IPS-15b (cell line): ENCODE data around the gene DISC1.

Experiments
- H3K27me3 ChIP-seq: one replicate; pipeline ENCODE4 v1.6.1; 2013; ENCODE audit warnings: low read length; ENCODE audit not compliant: control insufficient read depth, insufficient read depth
- H3K36me3 ChIP-seq: one replicate; pipeline ENCODE4 v1.6.1; 2013; ENCODE audit warnings: low read length; ENCODE audit not compliant: control insufficient read depth, insufficient read depth
- H3K4me1 ChIP-seq: one replicate; pipeline ENCODE4 v1.6.1; 2013; ENCODE audit warnings: mild to moderate bottlenecking, low read length; ENCODE audit not compliant: control insufficient read depth, insufficient read depth
- H3K4me3 ChIP-seq: one replicate; pipeline ENCODE4 v1.5.1; 2013; ENCODE audit warnings: low read depth, low read length
- H3K9ac ChIP-seq: one replicate; pipeline ENCODE4 v1.6.1; 2013; ENCODE audit warnings: low read depth, mild to moderate bottlenecking, low read length
- H3K9me3 ChIP-seq: one replicate; pipeline ENCODE4 v1.6.1; 2013; ENCODE audit warnings: mild to moderate bottlenecking, low read length; ENCODE audit not compliant: control insufficient read depth, insufficient read depth

Gene DISC1

DNA sequence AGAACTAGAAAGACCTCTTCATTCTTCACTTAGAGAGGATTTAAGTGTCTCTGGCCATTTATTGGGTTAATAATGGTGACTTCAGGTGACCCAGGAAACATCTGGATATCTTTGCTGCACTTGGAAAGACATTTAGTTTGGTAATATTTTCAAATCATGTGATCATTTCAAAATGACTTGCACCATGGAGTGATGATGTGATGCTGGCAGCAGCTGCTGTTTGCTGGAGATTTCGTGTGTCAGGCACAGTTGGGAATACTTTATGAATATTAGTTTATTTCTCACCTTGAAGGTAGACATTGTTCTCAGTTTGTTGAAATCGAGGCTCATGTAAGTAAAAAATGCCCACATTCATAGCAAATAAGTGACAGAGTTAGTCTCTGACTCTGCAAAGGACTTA is 236.0 kb downstream of the DISC1 start:
- H3K9ac ChIP-seq: no peak overlapping the region
- H3K4me1 ChIP-seq: no peaks in the 10 kb centered on the region
- no peaks in the 10 kb centered on the region for H3K9me3 ChIP-seq
- H3K27me3 ChIP-seq: no peaks in the 10 kb centered on the region
- no peaks in the 10 kb centered on the region for H3K36me3 ChIP-seq
- no peak overlapping the region for H3K4me3 ChIP-seq

DNA sequence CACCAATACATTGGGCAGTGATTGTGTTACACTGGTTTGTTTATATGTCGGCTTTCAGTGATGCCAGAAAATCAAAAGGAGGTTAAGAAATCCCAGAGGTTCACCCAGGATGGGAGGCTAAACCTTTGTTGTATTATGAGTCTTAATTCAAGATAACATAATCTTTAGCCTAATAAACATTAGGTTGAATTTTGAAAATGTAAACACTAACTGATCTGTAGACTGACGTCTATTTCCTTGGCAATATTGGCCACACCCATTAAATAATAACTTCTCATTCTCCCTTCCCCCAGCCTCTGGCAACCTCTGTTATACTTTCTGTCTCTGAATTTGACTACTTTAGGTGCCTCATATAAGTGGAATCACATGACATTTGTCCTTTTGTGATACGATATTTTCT is 238.7 kb downstream of the DISC1 start:
- H3K4me3 ChIP-seq: no peak overlapping the region
- no peaks in the 10 kb centered on the region for H3K27me3 ChIP-seq
- H3K4me1 ChIP-seq: no peaks in the 10 kb centered on the region
- no peak overlapping the region for H3K9ac ChIP-seq
- no peaks in the 10 kb centered on the region for H3K9me3 ChIP-seq
- no peaks in the 10 kb centered on the region for H3K36me3 ChIP-seq

DNA sequence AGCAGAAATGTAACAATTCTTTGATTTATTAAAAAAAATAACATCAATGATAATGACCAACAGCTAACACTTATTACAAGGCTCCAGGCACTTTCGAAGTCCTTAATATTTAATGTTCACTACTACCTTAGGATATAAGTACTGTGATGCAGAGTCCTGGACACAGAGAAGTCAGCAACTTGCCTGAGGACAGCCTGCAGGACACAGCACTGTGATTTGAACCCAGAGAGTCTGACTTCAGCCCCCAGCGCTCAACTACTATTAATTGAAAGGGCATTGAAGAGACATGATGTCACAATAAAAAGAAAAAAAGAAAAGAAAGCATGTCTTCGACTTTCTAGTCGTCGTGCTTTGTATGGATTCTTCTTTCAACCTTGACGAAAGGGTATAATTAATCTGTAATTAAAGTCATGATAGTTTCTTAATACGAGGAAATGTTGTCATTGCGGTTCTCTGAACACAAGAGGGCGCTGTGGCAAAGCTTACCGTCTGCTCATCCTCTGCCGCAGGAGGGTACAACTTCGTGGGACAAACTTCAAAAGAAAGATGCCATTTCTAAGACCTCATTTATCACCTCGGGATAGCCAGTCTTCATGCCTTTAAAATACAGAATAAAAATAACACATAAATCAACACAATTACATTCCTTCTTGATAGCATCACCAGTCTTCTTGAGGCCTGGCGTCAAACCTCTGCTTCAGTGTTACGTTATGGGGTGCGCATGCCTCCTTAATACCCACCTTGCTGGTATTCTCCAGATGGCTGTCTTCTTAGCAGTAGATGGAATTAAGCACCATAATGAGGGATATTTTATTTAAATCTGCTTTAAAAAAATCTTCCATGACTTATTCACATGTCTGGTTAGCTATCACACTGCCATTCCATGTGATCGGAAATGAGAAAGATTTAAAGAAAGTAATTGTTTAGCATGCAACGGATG is 240.1 kb downstream of the DISC1 start:
- H3K4me1 ChIP-seq: no peaks in the 10 kb centered on the region
- no peak overlapping the region for H3K9ac ChIP-seq
- no peak overlapping the region for H3K4me3 ChIP-seq
- H3K36me3 ChIP-seq: no peaks in the 10 kb centered on the region
- no peaks in the 10 kb centered on the region for H3K27me3 ChIP-seq
- no peaks in the 10 kb centered on the region for H3K9me3 ChIP-seq

DNA sequence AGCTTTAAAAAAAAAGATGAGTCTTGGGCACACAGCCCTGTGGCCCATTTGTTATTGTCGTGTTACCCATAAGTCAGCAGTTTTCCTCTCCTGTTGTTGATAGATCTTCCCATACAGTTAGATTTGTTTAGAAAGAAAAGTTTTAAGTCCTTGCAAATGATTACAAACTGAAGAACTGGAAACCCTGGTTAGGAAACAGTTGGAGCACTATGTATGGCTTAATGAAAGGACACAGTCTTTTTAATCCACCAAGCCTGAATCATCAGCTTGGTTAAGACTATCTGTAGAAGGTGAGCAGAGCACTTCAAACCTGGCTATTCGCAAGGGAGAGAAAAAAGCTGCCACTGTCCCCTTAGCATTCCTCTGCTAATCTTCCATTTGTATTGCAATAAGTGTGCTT is 241.0 kb downstream of the DISC1 start:
- Histone ChIP-seq H3K9ac (no peak overlapping the region), H3K4me1 (no peaks in the 10 kb centered on the region), H3K9me3 (no peaks in the 10 kb centered on the region), H3K27me3 (no peaks in the 10 kb centered on the region), H3K4me3 (no peak overlapping the region), H3K36me3 (no peaks in the 10 kb centered on the region)

DNA sequence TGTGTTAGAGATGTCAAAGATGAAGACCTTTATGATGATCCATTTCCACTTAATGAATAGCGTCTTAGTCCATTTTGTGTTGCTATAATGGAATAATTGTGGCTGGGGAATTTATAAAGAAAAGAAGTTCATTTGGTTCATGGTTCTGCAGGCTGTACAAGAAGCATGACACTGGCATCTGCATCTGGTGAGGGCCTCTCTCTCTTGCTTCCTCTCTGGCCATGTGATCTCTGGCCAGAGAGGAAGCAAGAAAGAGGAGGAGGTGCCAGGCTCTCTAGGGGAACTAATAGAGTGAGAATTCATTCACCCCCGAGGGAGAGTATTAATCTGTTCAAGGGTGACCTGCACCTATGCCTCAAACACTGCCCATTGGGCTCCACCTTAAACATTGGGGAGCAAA is 242.8 kb downstream of the DISC1 start:
- Histone ChIP-seq H3K4me3 (no peak overlapping the region), H3K36me3 (no peaks in the 10 kb centered on the region), H3K4me1 (no peaks in the 10 kb centered on the region), H3K9me3 (no peaks in the 10 kb centered on the region), H3K9ac (no peak overlapping the region), H3K27me3 (no peaks in the 10 kb centered on the region)

DNA sequence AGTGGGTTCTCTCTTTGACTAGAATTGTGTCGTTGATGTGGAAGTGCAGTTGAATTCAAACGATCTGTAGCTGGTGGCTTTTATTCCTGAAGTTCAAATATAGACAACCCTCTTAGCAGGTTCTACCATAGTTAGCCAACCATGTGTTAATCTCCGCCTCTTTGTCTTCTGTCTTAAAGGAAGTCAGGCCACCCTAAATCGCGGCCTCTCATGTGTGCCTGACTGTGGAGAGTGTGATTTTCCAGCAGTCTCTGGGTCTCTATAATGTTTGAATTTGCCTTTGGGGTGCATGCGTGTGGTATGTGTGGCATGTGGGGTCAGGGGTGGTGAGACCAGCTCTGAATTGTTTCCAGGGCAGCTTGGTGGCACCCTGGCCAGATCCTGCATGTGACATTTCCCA is 244.9 kb downstream of the DISC1 start:
- H3K36me3 ChIP-seq: no peaks in the 10 kb centered on the region

DNA sequence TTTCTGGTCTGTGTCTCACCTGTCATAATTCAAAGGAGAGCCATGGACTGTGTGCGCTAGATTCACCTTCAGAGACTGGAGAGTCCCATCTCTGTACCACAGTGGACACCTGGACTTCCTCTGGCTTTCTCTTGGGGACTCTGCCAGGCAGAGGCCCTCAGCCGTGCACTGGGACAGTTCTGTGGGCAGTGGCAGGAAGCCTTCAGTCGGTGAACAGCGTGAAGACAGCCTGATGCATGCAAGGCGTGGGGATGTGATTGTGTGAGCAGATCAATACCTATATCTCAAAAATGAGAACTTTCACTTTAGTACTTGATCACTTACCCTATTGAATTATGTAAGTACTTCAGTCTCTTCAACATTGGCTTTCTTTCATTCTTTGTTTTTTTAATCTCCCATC is 245.3 kb downstream of the DISC1 start:
- H3K9me3 ChIP-seq: no peaks in the 10 kb centered on the region
- no peaks in the 10 kb centered on the region for H3K27me3 ChIP-seq
- H3K9ac ChIP-seq: no peak overlapping the region
- no peaks in the 10 kb centered on the region for H3K4me1 ChIP-seq
- no peaks in the 10 kb centered on the region for H3K36me3 ChIP-seq
- no peak overlapping the region for H3K4me3 ChIP-seq

More for the DNA sequence above, 244.9 kb downstream of the DISC1 start:
- no peaks in the 10 kb centered on the region for H3K4me1 ChIP-seq
- no peaks in the 10 kb centered on the region for H3K27me3 ChIP-seq
- no peak overlapping the region for H3K9ac ChIP-seq
- H3K4me3 ChIP-seq: no peak overlapping the region
- H3K9me3 ChIP-seq: no peaks in the 10 kb centered on the region

DNA sequence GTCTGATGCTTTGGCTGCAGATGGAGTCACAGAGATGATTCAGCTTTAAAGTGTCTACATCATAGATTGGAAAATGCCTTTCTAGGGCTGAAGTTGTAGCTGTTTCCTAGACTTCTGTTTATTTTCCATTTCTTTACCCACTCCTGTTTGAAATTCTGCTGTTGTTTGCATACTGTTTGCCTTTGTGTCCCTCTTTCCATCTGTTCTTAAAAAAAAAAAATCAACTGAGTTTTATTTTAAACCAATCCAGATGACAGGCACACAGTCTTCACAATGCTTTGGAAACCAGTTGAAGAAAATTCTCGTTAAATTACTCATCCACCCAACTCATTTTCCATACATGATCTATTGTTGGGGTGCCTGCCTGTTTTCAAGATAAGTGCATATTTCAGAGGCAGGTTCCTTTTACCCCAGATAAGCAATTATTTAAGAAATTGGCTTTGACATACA is 245.9 kb downstream of the DISC1 start:
- no peaks in the 10 kb centered on the region for H3K36me3 ChIP-seq
- no peak overlapping the region for H3K4me3 ChIP-seq
- H3K4me1 ChIP-seq: no peaks in the 10 kb centered on the region
- H3K27me3 ChIP-seq: no peaks in the 10 kb centered on the region
- no peaks in the 10 kb centered on the region for H3K9me3 ChIP-seq
- H3K9ac ChIP-seq: no peak overlapping the region

DNA sequence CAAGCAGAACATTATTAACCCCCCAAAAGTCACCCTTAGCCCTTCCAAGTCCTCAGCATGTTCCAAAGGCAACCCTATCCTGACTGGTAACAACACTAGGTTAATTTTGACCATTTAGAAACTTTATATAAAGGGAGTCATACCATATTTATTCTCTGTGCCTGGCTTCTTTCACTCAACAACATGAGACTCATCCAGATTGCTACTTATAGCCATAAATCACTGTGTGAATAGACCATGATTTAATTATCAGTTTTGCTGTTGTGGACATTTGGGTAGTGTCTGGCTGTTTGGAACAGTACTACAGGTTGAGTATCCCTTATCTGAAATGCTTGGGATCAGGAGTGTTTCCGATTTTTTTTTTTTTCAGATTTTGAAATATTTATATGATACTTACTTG is 252.1 kb downstream of the DISC1 start:
- Histone ChIP-seq H3K4me1 (no peaks in the 10 kb centered on the region), H3K36me3 (no peaks in the 10 kb centered on the region), H3K9ac (no peak overlapping the region), H3K9me3 (no peaks in the 10 kb centered on the region), H3K27me3 (no peaks in the 10 kb centered on the region), H3K4me3 (no peak overlapping the region)

DNA sequence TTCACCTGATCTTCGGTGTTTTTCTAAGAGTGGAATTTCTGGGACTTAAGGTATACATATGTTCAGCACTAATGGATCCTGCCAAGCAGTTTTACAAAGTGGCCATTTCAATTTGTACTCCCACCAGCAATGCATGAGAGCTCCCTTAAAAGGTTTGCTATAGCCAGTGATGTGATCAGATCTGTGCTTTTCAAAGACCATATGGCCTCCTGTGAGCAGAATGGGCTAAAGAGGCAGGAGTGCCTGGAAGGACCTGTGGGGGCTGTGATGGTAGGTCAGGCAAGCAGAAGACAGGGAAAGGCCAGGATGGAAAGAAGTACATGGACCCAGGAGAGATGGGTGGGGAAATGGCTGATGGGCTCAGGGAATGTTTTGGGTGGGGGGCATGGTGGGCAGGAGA is 252.7 kb downstream of the DISC1 start:
- no peaks in the 10 kb centered on the region for H3K27me3 ChIP-seq

DNA sequence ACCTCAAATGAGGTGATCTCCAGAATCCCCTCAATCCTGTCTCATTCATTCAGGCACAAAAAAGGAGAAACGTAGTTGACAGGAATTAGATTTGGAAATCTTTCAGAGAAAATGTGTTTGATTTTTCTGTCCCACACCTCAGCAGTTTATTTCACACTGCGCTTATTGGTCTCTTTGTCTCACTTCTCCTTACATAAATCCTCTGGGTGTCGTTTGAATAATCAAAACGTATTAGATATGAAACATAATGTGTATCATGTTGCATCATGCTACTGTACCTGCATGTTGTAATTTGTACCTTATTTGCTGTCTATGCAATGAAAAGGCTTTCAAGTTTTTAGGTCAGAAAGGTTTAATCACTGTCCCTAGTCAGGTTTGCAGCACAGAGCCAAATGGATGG is 255.7 kb downstream of the DISC1 start:
- Histone ChIP-seq H3K9me3 (no peaks in the 10 kb centered on the region), H3K4me1 (no peaks in the 10 kb centered on the region), H3K36me3 (no peaks in the 10 kb centered on the region), H3K4me3 (no peak overlapping the region), H3K9ac (no peak overlapping the region), H3K27me3 (no peaks in the 10 kb centered on the region)

More for the DNA sequence above, 252.7 kb downstream of the DISC1 start:
- H3K4me1 ChIP-seq: no peaks in the 10 kb centered on the region
- H3K9me3 ChIP-seq: no peaks in the 10 kb centered on the region
- H3K4me3 ChIP-seq: no peak overlapping the region
- no peaks in the 10 kb centered on the region for H3K36me3 ChIP-seq
- H3K9ac ChIP-seq: no peak overlapping the region

DNA sequence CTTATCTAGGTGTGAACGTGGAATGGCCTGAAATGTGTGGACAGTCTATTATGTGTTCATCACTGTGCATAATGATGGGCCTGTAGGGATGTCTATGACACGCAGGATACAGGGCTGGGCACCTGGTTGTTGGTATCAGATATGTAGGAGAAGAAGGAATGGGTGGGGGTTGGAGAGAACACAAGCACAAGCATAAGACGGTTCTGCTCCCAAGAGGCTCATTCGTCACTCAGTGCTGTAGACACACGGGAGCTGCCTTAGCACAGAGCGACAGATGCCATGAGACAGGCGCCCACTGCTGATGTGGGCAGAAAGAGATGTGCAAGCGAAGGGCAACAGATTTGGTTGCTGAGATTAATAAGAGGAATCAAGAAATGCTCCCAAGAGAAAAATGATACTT is 256.2 kb downstream of the DISC1 start:
- Histone ChIP-seq H3K36me3 (no peaks in the 10 kb centered on the region), H3K9me3 (no peaks in the 10 kb centered on the region), H3K4me1 (no peaks in the 10 kb centered on the region), H3K27me3 (no peaks in the 10 kb centered on the region), H3K9ac (no peak overlapping the region), H3K4me3 (no peak overlapping the region)
